Liver (tissue), 3 donors: Measurements from ENCODE around the gene KLF1.

Experiments
- EGR1 ChIP-seq, 2 donors: IDR thresholded peaks; 2 replicates each; pipeline ENCODE4 v1.6.1; 2016 to 2018; ENCODE audit warnings: antibody characterized with exemption in 2 of 2, low read depth in 2 of 2
- FOXA1 ChIP-seq: IDR thresholded peaks from 2 replicates; pipeline ENCODE4 v1.6.1; 2016; ENCODE audit warnings: antibody characterized with exemption
- GABPA ChIP-seq, 2 donors: IDR thresholded peaks in 1 of 2; conservative IDR thresholded peaks in 1 of 2; 2 replicates each; pipeline ENCODE4 v1.6.1; 2016; ENCODE audit warnings: antibody characterized with exemption in 2 of 2, mild to moderate bottlenecking in 1 of 2, moderate library complexity in 1 of 2
- JUND ChIP-seq, 2 donors: IDR thresholded peaks; 2 replicates each; pipeline ENCODE4 v1.6.1; 2016; ENCODE audit warnings: antibody characterized with exemption in 2 of 2
- RAD21 ChIP-seq, 2 donors: IDR thresholded peaks; 2 replicates each; pipeline ENCODE4 v1.6.1; 2016; ENCODE audit warnings: antibody characterized with exemption in 2 of 2, mild to moderate bottlenecking in 2 of 2
- RXRA ChIP-seq, 2 donors: IDR thresholded peaks; 2 replicates each; pipeline ENCODE4 v1.6.1; 2017 to 2018; ENCODE audit warnings: antibody characterized with exemption in 2 of 2, mild to moderate bottlenecking in 1 of 2
- SP1 ChIP-seq: IDR thresholded peaks from 2 replicates; pipeline ENCODE4 v1.6.1; 2018; ENCODE audit warnings: antibody characterized with exemption, mild to moderate bottlenecking
- TAF1 ChIP-seq: conservative IDR thresholded peaks from 2 replicates; pipeline ENCODE4 v1.6.1; 2016; ENCODE audit warnings: antibody characterized with exemption, mild to moderate bottlenecking
- YY1 ChIP-seq: IDR thresholded peaks from 2 replicates; pipeline ENCODE4 v1.6.1; 2016; ENCODE audit warnings: antibody characterized with exemption, mild to moderate bottlenecking
- TF ChIP-seq, protein P1 (sequence below): fragments of 150-350 bp; IDR thresholded peaks from 2 replicates; pipeline ENCODE4 v1.5.1; 2017; ENCODE audit warnings: improper control_type of control experiment, low read depth, low read length; ENCODE audit not compliant: missing input control
- TF ChIP-seq, protein P2 (sequence below): IDR thresholded peaks from 2 replicates; pipeline ENCODE4 v1.6.1; 2016; ENCODE audit warnings: antibody characterized with exemption, mild to moderate bottlenecking
- TF ChIP-seq, protein P3 (sequence below): IDR thresholded peaks from 2 replicates; pipeline ENCODE4 v1.6.1; 2016; ENCODE audit warnings: antibody characterized with exemption
- TF ChIP-seq, protein P4 (sequence below): IDR thresholded peaks from 2 replicates; pipeline ENCODE4 v1.6.1; 2016; ENCODE audit warnings: antibody characterized with exemption
- donor health status: healthy.
- donor health status: healthy.

DNA sequence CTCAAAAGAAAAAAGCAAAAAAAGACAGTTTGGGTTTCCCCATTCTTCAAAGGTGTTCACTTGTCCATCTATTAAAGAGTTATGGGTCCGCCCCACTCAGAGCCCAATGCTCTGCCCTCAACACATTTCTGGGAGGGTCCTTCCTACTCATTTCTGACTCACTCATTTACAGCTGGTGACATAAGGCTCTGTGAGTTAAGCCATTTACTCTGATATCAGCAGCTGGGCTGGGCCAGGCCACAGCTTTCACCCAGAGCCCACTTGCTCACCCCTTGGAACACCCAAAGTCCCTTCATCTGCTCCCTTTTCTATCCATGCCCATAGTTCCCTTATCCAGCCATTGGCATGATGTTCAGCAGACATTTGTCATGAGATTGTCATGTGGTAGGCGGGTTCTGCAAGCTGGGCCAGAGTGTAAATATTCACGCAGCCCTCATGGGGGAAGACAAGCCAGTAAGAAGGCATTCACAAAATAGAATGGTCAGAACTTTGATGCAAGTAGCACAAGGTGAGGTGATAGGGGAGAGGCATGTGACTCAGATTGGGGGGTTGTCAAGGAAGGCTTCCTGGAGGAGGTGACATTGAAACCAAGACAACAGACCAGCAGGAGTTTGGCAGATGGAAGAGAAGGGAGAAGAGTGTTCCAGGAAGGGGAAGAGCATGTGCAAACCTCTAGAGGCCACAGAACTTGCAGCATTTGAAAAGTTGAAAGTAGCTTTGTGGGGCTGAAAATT is 42.8 kb downstream of the KLF1 start:
- TF ChIP-seq, protein P1, sequence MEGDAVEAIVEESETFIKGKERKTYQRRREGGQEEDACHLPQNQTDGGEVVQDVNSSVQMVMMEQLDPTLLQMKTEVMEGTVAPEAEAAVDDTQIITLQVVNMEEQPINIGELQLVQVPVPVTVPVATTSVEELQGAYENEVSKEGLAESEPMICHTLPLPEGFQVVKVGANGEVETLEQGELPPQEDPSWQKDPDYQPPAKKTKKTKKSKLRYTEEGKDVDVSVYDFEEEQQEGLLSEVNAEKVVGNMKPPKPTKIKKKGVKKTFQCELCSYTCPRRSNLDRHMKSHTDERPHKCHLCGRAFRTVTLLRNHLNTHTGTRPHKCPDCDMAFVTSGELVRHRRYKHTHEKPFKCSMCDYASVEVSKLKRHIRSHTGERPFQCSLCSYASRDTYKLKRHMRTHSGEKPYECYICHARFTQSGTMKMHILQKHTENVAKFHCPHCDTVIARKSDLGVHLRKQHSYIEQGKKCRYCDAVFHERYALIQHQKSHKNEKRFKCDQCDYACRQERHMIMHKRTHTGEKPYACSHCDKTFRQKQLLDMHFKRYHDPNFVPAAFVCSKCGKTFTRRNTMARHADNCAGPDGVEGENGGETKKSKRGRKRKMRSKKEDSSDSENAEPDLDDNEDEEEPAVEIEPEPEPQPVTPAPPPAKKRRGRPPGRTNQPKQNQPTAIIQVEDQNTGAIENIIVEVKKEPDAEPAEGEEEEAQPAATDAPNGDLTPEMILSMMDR, result no peak
- TF ChIP-seq, protein P2, sequence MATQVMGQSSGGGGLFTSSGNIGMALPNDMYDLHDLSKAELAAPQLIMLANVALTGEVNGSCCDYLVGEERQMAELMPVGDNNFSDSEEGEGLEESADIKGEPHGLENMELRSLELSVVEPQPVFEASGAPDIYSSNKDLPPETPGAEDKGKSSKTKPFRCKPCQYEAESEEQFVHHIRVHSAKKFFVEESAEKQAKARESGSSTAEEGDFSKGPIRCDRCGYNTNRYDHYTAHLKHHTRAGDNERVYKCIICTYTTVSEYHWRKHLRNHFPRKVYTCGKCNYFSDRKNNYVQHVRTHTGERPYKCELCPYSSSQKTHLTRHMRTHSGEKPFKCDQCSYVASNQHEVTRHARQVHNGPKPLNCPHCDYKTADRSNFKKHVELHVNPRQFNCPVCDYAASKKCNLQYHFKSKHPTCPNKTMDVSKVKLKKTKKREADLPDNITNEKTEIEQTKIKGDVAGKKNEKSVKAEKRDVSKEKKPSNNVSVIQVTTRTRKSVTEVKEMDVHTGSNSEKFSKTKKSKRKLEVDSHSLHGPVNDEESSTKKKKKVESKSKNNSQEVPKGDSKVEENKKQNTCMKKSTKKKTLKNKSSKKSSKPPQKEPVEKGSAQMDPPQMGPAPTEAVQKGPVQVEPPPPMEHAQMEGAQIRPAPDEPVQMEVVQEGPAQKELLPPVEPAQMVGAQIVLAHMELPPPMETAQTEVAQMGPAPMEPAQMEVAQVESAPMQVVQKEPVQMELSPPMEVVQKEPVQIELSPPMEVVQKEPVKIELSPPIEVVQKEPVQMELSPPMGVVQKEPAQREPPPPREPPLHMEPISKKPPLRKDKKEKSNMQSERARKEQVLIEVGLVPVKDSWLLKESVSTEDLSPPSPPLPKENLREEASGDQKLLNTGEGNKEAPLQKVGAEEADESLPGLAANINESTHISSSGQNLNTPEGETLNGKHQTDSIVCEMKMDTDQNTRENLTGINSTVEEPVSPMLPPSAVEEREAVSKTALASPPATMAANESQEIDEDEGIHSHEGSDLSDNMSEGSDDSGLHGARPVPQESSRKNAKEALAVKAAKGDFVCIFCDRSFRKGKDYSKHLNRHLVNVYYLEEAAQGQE, result no peak
- no peak for TF ChIP-seq SP1
- no peak for TF ChIP-seq FOXA1
- TF ChIP-seq, protein P3, sequence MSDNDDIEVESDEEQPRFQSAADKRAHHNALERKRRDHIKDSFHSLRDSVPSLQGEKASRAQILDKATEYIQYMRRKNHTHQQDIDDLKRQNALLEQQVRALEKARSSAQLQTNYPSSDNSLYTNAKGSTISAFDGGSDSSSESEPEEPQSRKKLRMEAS, result no peak
- no peak for TF ChIP-seq JUND (IDR thresholded peaks at IDR 0.05)
- TF ChIP-seq GABPA (IDR thresholded peaks at IDR 0.05 in 1 of 2, conservative IDR thresholded peaks at IDR 0.05 in 1 of 2), result no peak
- TF ChIP-seq RXRA (IDR thresholded peaks at IDR 0.05), result no peak
- no peak for TF ChIP-seq RAD21 (IDR thresholded peaks at IDR 0.05)
- no peak for TF ChIP-seq TAF1
- TF ChIP-seq YY1, result no peak
- no peak for TF ChIP-seq EGR1 (IDR thresholded peaks at IDR 0.05; ENCODE audit: low read depth in 2 of 2)
- TF ChIP-seq, protein P4, sequence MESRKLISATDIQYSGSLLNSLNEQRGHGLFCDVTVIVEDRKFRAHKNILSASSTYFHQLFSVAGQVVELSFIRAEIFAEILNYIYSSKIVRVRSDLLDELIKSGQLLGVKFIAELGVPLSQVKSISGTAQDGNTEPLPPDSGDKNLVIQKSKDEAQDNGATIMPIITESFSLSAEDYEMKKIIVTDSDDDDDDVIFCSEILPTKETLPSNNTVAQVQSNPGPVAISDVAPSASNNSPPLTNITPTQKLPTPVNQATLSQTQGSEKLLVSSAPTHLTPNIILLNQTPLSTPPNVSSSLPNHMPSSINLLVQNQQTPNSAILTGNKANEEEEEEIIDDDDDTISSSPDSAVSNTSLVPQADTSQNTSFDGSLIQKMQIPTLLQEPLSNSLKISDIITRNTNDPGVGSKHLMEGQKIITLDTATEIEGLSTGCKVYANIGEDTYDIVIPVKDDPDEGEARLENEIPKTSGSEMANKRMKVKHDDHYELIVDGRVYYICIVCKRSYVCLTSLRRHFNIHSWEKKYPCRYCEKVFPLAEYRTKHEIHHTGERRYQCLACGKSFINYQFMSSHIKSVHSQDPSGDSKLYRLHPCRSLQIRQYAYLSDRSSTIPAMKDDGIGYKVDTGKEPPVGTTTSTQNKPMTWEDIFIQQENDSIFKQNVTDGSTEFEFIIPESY, result no peak
